Measurements from ENCODE around the gene HSD17B12. TPM values are rescaled to one million over a fixed set of nuclear protein-coding genes. Genes with fewer than 3 reads are reported as not detected.

Gene HSD17B12
- total and polyA plus RNA-seq, 2 experiments from 2014 or later, result 128 to 168 TPM

GRCh38 chr11:43751726-43752125 is 71.2 kb downstream of the HSD17B12 start (continued):
- TF ChIP-seq REST (IDR thresholded peaks at IDR 0.05; ENCODE audit: unreplicated experiment), result no peak

- Histone ChIP-seq H4K20me1 (replicated peaks; ENCODE audit: insufficient read depth) (0 out of 2 replicates have a peak, but pooled peaks cover 3% of the 10 kb centered on the region), H3K79me2 (replicated peaks; ENCODE audit: insufficient read depth) (no peaks in the 10 kb centered on the region; the same call in 1 of the 2 replicates), H3K27ac (ENCODE audit: low read depth) (no peak overlapping the region), H3K4me3 (no peak overlapping the region), H3F3A (replicated peaks; ENCODE audit: low read depth) (no peaks in the 10 kb centered on the region), H3K4me2 (no peak overlapping the region), H3K9me2 (ENCODE audit: insufficient read depth) (no peaks in the 10 kb centered on the region), H3K4me1 (ENCODE audit: insufficient read depth) (no peaks in the 10 kb centered on the region), H2AFZ (no peak overlapping the region), H3K36me3 (ENCODE audit: insufficient read depth) (peaks cover 14% of the 10 kb centered on the region; the same call in 1 of the 2 replicates), H3K27me3 (ENCODE audit: insufficient read depth) (no peaks in the 10 kb centered on the region)
- no peak overlapping the region for H3K27ac Mint-ChIP-seq
- no peak overlapping the region for H3K4me3 Mint-ChIP-seq
- DNase-seq (ENCODE audit: low spot score) (no peak), ATAC-seq (no peak)
- peaks cover 3% of the 10 kb centered on the region for H3K27me3 Mint-ChIP-seq (ENCODE audit: insufficient read depth, low read depth, poor library complexity)
- peaks cover 32% of the 10 kb centered on the region for H3K36me3 Mint-ChIP-seq (ENCODE audit: low read depth)
- H3K4me1 Mint-ChIP-seq, result no peaks in the 10 kb centered on the region
- H3K9me3 Mint-ChIP-seq, result no peaks in the 10 kb centered on the region
- no peak for TF ChIP-seq POLR2AphosphoS5 (IDR thresholded peaks at IDR 0.05; ENCODE audit: low read depth)
- no peak for TF ChIP-seq EZH2 (IDR thresholded peaks at IDR 0.05; ENCODE audit: low read depth, unreplicated experiment)
- TF ChIP-seq ETS1 (IDR thresholded peaks at IDR 0.05), result no peak
- TF ChIP-seq JUNB (IDR thresholded peaks at IDR 0.05; ENCODE audit: unreplicated experiment), result no peak
- TF ChIP-seq REST (IDR thresholded peaks at IDR 0.05; ENCODE audit: unreplicated experiment), result no peak
- no peak for TF ChIP-seq EZH2phosphoT487 (IDR thresholded peaks at IDR 0.05; ENCODE audit: unreplicated experiment)
- TF ChIP-seq STAT1 (IDR thresholded peaks at IDR 0.05; ENCODE audit: unreplicated experiment), result no peak
- no peak for TF ChIP-seq ZNF331 (CRISPR knock-in tag; IDR thresholded peaks at IDR 0.05; ENCODE audit: low read depth)
- TF ChIP-seq ZNF462 (CRISPR knock-in tag; IDR thresholded peaks at IDR 0.05), result no peak
- TF ChIP-seq CREB1 (CRISPR knock-in tag; IDR thresholded peaks at IDR 0.05; ENCODE audit: low read depth), result no peak
- TF ChIP-seq ZNF114 (CRISPR knock-in tag; IDR thresholded peaks at IDR 0.05), result no peak
These were observed 76.0 kb downstream of the HSD17B12 start for GRCh38 chr11:43756575-43756974.

Data from GM23338 (cell line).